ENCODE data around the gene TACC3.
"Not testable (repeated sequence)": the region's sequence is repeated elsewhere in the genome, so short reads cannot be mapped to it uniquely, and the experiment has no call there.

TACC3 gene

DNA sequence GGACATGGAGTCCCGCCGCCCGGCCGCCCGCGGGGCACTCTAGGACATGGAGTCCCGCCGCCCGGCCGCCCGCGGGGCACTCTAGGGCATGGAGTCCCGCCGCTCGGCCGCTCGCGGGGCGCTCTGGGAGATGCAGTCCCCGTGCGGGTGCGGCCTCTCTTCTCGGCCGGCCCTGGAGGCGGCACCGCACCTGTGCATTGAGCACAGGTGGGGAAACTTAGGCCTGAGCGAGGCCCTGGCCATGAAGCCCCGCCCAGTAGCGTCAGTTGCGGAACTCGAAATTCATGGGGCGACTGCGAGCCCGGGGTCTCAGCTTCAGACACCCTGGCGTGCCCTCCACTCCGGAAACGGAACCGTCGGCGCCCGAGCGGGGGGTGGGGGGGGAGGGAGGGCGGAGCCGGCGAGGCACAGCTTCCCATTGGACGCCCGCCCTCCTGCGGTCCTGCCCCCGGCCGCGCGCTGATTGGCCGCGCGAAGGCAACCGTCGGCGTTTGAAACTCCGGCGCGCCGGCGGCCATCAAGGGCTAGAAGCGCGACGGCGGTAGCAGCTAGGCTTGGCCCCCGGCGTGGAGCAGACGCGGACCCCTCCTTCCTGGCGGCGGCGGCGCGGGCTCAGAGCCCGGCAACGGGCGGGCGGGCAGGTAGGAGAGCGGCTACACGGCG, at the start of gene TACC3, which contains the start of gene TMEM129:
Gene TACC3, plus strand, starts transcription at position 519 of the 663 bp plus-strand sequence. CDS start 1,901 bp downstream, outside the sequence.
Gene TMEM129, minus strand, starts transcription at position 321 of the 663 bp plus-strand sequence. CDS start 486 bp downstream, outside the sequence.
- peak; percentile 98 for DNase-seq

DNA sequence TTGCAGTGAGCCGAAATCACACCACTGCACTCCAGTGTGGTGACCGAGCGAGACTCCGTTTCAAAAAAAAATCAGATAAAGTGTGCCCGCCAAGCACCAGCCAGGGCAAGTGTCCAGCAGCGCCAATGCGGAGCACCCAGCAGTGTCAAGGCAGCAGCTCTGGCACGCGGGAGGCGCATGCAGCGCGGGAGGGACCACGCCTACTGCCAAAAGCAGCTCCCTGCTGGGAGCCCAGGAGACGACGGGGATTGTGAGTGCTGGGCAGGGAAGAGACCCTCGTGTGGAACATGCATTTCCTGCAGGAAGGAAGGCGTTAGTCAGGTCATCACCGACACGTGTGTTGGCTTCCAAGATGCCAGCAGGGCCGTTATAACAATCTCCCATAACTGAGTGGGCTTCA, 47.6 kb upstream of the TACC3 start:
- no peak for DNase-seq

DNA sequence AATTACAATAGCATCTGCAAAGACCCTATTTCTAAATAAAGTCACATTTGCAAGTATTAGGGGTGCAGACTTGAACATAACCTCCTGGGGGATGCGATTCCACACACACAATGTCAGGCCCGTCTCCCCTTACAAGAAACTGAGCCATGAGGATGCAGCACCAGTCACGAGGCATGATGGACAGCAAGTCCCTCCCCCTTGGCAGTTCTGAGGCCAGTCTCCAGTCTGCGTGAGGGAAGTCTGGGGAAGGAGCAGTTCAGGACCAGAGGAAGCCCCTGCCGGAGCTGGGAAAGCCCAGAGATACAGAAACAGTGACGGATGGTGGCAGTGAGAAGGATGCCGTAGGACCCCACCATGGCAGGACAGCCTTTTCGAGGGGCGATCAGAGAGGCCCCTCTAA, 46.6 kb upstream of the TACC3 start:
- no peak for DNase-seq

DNA sequence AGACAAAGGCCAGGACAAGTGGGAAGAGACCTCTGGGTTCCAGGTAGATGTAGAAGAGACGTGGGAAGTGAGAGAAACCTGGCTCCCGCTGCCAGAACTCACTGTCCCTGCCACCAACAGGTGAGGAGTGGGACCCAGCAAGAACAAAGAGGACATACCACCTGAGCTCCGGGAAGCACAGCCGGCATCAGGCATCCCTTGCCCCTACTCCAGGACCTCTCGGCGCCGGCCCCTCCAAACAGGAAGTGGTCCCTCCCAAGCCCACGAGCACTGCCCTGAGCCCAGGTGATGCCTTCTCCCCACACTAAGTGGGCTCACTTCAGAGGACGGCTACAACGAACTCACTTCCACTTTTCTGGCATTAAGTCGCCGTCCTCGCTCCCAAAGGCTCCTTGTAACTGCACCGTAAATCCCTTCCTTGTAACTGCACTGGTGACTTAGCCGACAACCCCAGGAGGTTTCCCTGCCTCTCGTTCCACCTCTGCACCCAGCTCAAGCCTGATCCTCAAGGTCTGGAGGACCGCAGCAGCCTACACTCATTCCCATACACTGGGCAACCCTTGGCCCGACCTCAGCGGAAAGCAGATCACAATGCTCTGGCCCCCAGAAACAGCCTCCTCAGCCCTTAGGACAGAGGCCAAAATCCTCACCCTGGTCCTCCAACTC, 46.1 kb upstream of the TACC3 start:
- DNase-seq, result no peak

DNA sequence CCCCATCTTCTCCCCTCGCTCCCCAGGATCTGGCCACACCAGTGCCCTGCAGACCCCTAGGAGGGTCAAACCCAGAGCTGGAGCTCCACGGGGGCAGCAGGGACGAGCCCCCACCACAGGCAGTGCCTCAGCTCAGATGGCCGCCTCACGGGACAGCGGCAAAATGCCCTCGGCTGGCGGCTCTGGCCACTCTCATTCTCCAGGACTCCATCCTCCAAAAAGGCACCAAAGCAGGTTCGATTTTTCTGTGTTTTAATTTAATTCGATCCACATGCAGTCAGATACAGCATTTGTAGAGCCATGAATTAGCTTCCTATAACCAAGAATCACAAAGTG, 45.6 kb upstream of the TACC3 start:
- DNase-seq, result no peak

DNA sequence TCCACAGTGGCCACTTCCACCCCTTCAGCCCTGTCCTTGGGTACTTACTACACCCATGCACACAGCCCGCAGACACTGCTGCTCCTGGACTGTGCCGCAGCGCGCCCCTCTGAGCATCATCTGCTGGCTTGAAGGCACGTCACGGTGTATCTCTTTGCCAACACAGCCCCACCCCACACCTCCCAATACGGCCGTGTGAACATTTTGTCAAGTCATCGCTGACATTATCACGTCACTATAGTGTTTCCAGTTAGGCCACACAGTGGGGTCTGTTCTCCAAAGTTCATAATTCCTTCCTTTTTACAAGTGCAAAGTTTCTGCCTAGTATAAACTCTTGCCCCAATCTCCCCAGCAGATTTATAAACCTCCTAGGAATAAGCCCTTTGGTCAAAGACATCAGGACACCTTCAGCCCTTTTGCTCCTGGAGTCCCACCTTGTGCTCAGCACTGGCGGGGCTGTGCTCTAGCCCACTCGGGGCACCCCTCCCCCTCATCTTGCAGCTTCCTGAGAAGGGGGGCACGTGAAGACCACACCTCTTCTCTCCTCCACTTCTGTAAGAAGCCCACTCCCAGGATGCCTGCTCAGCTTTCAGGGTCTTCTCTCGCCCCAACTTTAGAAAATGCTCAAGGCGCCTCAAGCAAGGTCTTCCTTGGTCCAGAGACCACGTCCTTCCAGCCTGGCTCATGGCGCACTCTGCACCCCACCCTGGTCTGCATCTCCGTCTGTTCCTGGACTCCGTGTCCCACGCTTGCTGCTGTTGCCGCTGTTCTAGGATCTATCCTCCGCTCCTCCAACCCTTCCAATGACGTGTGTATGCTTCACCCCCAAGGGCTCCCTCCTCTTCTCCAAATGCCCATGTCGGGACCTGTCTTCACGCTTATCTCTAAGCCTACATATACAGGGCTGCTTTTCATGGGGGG, 44.5 kb upstream of the TACC3 start:
- no peak for DNase-seq

DNA sequence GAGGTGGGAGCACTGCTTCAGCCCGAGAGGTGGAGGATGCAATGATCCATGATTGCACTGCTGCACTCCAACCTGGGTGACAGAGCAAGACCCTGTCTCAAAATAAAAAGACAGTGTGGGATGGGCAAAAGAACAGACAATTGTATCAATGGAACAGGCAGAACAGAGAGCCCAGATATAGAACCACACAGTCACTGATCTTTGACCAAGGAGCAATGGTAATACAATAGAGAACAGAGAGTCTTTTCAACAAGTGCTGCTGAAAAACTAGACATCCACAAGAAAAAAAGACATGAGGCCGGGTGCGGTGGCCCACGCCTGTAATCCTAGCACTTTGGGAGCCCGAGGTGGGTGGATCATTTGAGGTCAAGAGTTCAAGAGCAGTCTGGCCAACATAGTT, 43.1 kb upstream of the TACC3 start:
- no peak for DNase-seq

DNA sequence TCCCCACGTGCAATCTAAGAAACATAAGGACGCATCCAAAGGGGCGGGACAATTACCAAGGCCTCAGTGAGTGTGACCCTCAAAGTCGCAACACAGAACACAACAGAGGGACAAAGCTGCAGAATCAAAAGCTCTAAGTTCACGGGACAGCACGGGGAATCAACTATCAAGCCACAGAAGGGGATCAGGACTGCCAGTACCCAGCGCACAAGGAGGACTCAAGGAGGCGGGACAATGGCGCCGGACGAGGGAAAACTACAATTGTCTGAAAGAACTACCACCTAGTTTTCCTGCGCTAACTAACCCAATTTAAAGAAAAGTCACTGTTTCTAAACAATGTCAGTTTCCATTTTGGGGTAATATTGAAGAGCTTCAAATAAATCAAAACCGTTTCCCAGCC, 38.5 kb upstream of the TACC3 start:
- DNase-seq, result no peak

DNA sequence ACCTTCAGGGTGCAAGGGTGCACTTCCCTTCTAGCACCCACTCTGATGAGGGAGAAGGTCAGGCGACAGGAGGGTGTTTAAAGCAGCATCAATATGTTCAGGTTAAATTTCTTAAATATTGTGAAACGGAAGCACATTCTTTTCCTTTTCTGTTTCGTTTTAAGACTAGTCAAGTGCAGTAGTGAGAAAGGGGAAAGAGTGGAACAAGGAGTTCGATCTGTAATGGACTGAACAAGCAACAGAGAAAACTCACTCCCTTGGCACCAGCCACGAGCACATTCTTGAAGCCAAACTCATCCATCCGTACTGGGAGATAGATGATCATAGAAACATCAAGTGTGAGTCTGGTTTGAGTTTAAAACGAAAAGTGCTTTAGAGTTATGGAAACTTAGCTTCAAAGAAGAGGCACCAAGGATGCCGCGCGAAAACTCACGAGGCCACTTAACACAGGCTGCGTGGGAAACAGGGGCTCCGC, 38.0 kb upstream of the TACC3 start:
- no peak for DNase-seq

DNA sequence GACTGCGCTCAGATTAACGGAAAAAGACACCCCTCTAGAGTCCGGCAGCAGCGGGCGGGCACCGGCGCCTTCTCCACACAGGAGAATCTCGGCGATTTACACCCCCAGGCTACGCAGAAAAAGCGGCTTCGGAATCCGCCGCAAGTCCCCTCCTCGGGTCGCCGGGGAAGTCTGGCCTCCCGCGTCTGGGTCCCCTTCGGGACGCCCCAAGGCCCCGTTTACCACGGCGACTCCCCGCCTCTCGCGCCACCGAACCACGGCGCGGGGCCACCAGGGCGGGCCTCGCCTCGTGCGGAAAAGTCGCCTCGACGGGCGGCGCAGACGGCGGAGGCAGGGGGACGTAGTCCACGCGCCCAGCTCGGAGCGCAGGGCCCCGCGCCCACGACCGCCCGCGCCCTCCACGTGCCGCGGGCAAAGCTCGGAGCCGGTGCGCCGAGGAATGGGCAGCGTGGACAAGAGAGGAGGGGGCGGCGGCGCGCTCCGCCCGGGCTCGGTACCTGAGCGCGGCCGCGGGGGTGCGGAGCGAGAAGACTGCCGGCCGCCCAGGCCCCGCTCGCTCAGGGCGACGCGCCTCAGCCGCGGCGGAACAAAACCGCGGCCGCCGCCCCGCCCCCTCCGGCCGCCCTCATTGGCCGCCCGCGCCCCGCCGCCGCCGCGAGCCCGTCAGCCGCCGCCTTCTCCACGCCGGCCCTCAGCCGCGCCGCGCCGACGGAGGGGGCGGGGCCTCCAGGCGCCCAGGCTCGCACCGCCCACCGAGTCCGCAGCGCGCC, 37.4 kb upstream of the TACC3 start, which contains the start of gene FAM53A:
Gene FAM53A, minus strand, starts transcription at position 578 of the 770 bp plus-strand sequence. CDS start 15,572 bp downstream, outside the sequence.
- DNase-seq, result peak; percentile 93

DNA sequence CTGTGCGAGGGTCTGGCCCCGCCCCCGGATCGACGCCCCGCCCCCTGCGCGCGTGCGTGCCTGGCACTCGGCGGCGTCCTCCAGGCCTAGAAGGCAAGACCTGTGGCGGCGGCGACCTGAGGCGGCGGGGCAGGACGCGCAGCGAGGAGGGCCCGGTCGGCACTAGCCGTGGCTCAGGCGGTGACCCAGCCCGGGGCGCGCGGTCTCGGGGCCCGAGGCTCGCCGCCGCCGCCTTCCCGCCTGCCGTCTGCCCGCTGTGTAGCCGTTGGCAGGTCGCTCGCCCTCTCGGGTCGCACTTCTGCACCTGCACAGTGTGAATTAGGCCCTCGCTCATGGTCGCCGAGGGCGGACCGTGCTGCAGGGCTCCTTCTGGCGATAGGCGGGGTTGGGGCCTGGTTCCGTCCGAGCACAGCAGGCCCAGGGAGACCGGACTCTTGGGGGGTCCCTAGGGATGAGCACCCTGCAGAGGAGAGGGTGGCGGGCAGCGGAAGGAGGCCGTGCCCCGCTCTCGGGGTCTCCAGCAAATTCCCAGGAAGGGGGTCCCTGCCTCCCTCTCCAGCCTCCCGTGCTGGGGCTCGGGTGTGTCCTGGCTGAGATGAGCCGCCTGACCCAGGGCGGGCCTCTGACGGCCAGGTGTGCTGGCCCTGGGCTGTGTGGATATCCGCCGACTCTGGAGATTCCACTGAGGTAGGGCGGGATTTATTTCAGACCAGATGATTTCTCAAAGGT, 36.7 kb upstream of the TACC3 start:
- peak; percentile 31 for DNase-seq

DNA sequence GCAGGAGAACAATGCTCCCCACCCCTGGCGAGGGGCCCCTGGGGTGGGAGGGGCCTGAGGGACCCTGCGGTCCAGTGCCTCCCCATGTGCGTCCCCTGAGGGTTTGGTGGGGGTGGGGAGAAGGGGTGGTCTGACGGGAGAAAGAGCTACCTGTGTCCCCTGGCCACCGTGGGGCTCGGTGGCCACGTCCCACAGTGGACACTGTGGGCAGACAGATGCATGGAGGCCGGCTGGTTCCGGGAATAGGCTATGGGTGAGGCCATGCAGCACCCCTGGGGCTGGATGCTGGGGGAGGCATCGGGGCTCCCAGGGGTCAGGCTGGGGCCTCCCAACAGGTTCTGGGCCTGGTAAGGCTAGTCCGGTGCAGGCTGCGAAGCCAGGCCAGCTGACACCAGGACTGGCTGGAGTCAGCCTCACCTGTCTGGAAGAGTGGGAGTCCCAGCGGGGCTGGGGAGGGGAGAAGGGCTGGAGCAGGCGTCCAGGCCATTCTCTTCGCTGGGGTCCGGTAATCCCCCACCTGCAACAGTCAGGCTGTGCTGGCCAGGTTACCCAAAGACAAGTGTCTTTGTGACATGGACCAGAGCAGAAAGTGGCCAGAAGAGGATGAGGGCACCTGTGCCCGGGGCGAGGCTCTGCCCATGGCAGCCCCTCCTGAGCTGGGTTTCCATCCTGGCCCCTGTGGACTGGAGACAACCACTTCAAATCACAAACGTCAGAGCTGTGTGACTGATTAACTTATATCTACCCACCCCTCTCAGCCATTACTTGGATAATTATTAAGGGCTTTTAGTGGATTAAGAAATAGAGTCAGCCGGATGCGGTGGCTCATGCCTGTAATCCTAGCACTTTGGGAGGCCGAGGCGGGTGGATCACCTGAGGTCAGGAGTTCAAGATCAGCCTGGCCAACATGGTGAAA, 35.8 kb upstream of the TACC3 start:
- DNase-seq, result peak; percentile 36

DNA sequence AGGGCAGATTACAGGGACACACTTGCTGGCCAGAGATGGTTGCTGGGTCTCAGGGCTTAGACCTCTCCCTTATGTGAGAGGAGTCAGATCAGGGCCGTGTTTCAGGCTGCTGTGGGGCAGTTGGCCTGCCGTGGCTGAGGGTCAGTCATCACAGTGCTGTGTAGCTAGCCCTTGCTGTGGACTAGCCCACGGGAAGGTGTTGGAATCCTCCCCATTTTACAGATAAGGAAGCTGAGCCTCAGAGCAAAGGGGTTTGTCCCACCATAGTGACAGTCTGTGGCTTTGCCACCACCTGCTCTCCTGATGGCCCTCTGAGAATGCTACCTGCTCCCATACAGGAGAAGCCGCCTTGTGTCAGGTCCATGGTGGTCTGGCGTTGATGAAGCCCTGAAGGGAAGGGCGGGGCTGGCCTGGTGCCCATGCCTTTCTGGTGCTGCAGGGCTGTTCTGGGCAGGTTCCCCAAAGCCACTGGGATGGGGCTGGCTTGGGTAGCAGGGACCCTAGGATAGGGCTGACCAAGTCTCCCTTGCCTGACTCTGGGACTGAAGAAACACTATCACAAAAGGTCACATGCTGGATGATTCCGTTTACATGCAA, 34.8 kb upstream of the TACC3 start:
- no peak for DNase-seq

DNA sequence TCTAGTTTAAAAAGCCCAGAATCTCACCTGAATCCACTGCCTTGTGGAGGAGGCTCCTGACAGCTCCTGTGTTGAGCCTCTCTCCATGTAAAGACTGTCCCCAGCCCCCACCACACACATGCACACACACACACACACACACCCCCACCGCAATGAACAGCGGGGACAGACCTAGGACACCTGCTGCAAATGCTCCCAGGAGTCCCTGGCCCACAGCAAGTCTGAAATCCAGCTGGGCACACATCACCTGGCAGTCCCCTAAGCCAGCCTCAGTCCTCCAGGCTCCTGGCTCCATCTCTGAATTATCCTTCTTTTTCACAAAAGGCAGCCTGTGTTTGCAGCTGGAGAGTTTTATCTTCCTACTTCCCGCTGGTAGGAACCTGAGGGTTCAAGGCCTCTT, 30.6 kb upstream of the TACC3 start:
- DNase-seq, result no peak

DNA sequence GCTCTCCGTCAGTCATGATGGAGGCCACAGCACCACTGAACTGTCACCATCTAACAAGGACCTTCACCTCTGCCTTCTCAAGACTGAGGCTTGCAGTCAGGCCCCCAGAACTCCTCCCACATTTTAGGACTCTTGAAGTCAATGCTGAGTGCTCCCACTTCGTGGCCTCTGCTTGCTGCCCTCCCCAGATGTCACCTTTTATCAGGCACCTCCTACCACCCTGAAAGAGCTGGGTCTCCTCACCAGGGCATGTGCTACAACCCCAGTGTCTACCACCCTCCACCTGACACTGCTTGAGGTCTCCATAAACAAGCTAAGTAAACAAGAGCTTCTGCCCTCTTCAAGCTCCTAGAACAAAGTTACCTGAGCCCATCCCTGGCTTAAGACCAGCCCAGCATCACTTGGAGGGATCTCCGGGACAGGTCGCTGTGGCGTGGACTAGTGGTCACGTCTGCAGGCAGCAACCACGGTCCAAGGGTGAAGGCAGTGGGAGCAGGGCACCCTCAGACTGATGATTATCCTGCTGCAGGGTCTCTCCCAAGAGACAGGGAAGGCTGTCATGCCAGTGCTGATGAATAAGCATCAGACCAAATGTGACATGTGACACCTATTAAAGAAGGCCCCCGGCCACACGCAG, 29.5 kb upstream of the TACC3 start:
- DNase-seq, result no peak

DNA sequence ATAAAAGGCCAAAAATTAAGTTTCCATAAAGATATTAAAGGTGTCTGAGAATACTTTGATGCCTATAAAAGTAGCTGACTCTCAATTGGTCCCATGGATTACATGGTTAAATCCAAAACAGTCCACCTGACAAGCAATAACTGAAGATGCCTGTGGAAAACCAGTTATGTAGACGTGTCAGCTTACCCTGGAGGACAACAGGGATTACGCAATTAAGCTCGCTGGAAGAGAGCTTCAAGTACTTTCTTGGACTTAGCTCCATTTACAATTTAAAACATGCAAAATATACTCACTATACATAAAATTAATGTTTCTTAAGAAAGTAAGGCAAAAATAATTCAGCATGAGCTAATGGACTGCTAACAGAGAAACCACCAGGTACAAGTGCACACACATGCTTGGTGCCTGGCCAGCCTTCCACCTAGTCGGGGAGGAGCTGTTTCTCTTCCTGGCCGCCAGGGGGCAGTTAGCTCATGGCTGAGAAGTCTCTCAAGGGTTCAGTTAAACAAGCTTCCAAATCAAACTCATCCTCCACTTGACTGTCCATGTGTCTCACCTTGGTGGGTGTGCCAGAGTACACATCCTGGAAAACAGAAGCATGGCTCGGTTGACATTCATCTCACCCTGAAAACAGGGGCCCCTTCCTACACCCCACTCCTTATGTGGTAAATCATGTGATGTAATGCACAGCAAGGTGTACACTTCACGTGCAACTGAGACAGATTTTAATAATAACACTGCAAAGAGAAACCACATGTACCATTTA, 28.0 kb upstream of the TACC3 start:
- peak; percentile 69 for DNase-seq

DNA sequence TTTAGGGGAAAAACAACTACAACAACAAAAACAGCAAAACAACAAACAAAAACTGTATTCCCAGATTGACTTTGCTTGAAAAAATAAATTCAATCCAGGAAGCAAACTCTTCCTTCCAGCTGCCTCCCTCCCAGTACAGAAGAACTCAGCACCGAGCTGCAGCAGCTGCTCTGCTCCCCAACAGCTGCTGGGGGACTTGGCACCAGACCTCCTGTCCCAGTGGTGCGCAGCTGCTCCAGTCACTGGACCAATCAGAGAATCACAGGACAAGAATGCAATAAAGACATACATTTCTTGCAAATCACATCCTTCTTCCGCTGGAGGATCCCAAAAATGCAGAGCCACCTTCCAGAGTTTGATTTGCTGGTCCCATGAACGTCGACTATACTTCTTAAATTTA, 25.4 kb upstream of the TACC3 start:
- DNase-seq, result peak; percentile 92

DNA sequence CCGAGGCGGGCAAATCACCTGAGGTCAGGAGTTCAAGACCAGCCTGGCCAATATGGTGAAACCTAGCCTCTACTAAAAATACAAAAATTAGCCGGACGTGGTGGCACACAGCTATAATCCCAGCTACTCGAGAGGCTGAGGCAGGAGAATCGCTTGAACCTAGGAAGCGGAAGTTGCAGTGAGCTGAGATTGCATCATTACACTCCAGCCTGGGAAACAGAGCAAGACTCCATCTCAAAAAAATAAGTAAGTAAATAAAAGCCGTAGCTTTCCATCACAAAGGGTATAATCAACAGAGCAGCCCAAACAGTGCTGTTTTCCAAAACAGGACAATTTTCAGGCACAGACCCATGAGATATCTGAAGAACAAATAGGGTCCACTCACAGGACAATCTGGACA, 19.6 kb upstream of the TACC3 start:
- DNase-seq, result not testable (repeated sequence)

DNA sequence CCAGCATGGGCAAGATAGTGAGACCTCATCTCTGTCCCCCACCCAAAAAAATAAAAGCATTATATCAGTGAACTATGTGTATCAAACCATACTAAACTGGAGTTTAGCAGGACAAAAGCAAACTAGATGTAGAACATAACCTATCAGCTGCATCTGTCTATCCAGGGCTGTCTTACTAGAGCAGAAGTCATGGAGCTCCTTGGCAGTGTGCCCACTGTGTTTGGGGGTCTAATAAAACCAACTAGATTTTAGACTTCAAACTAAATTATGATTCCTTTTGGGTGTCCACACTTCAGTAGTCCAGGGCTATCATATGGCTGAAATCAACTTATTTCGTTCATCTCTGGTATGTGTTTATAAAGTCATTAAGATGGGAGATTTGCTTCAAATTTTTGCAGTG, 17.5 kb upstream of the TACC3 start:
- no peak for DNase-seq

Measured in right hindlimb (tissue), 1 donor.